Measurements from ENCODE around the gene CNPY1. TPM values are rescaled to one million over a fixed set of nuclear protein-coding genes. Genes with fewer than 3 reads are reported as not detected.

CNPY1 gene
- total and polyA plus RNA-seq, 2 donors (not counting 1 experiment from before 2014, with no cell fraction given), result not detected

- Mint-ChIP-seq H3K4me1 (peaks cover 18% of the 10 kb centered on the region), H3K27ac (no peak overlapping the region), H3K9me3 (ENCODE audit: insufficient read depth) (no peaks in the 10 kb centered on the region), H3K4me3 (peak overlapping the region; percentile 21), H3K27me3 (peaks cover 69% of the 10 kb centered on the region)
- H3K4me3 ChIP-seq (ENCODE audit: control extremely low read depth in 1 of 5, extremely low read depth in 1 of 5, insufficient read depth in 1 of 5, low read depth in 2 of 5, low read length in 4 of 5), result no peak overlapping the region
- H3K4me1 ChIP-seq (ENCODE audit: control insufficient read depth in 2 of 2, insufficient read depth in 2 of 2, low read length in 2 of 2), result peaks cover 13 to 18% of the 10 kb centered on the region in 2 donors
- no peak overlapping the region for H3K9ac ChIP-seq (ENCODE audit: low read length)
- TF ChIP-seq CTCF (IDR thresholded peaks at IDR 0.05), result no peak
- no peak for TF ChIP-seq EZH2 (IDR thresholded peaks at IDR 0.05; ENCODE audit: borderline replicate concordance, insufficient read depth, low read depth, low read length, poor library complexity, severe bottlenecking)
- ChIA-PET CTCF (no interaction called here), POLR2A (no interaction called here)
- H3K79me2 ChIP-seq (ENCODE audit: control insufficient read depth, insufficient read depth, low read length), result no peaks in the 10 kb centered on the region
- H3K4me2 ChIP-seq (replicated peaks; ENCODE audit: low read depth, low read length, poor library complexity, severe bottlenecking), result no peak overlapping the region
- H3K36me3 ChIP-seq (replicated peaks in 1 of 2; ENCODE audit: control extremely low read depth in 1 of 2, control insufficient read depth in 1 of 2, extremely low read depth in 1 of 2, insufficient read depth in 2 of 2, low read length in 1 of 2), result no peaks in the 10 kb centered on the region
- peaks cover 0 to 14% (median 0%) of the 10 kb centered on the region in 3 donors for H3K9me3 ChIP-seq (ENCODE audit: control extremely low read depth in 1 of 3, control insufficient read depth in 2 of 3, insufficient read depth in 1 of 3, low read length in 2 of 3)
- H4K20me1 ChIP-seq (ENCODE audit: control insufficient read depth, insufficient read depth, low read length, poor library complexity, severe bottlenecking), result no peaks in the 10 kb centered on the region
- peaks cover 0 to 73% (median 31%) of the 10 kb centered on the region in 4 experiments for H3K27me3 ChIP-seq (replicated peaks in 1 of 4; ENCODE audit: control extremely low read depth in 1 of 4, control insufficient read depth in 3 of 4, insufficient read depth in 4 of 4, low read length in 3 of 4)
- ATAC-seq (ENCODE audit: low read depth), result no peak
- intact Hi-C loops (cut with micrococcal nuclease), result loop anchor here (2.0 kb wide), 1 partner anchor 19 kb away; no protein-coding TSS in a partner anchor
- 25% methylated on average over 7 of the region's 9 CpGs for WGBS (ENCODE audit: insufficient coverage)
- no peak overlapping the region for H2AFZ ChIP-seq (ENCODE audit: insufficient read depth, low read depth, low read length, poor library complexity, severe bottlenecking)
- no peak for DNase-seq
- no peak overlapping the region for H3K27ac ChIP-seq (ENCODE audit: low read length in 2 of 2)
Observed at GRCh38 chr7:155531681-155532080, 14.7 kb downstream of the CNPY1 start.

- Mint-ChIP-seq H3K27ac (no peak overlapping the region), H3K4me1 (peaks cover 18% of the 10 kb centered on the region), H3K27me3 (peaks cover 66% of the 10 kb centered on the region), H3K9me3 (ENCODE audit: insufficient read depth) (no peaks in the 10 kb centered on the region), H3K4me3 (no peak overlapping the region)
- Histone ChIP-seq H2AFZ (ENCODE audit: insufficient read depth, low read depth, low read length, poor library complexity, severe bottlenecking) (no peak overlapping the region), H4K20me1 (ENCODE audit: control insufficient read depth, insufficient read depth, low read length, poor library complexity, severe bottlenecking) (no peaks in the 10 kb centered on the region), H3K27ac (ENCODE audit: low read length in 2 of 2) (no peak overlapping the region), H3K4me1 (ENCODE audit: control insufficient read depth in 2 of 2, insufficient read depth in 2 of 2, low read length in 2 of 2) (peaks cover 13 to 18% of the 10 kb centered on the region in 2 donors), H3K9ac (ENCODE audit: low read length) (no peak overlapping the region), H3K79me2 (ENCODE audit: control insufficient read depth, insufficient read depth, low read length) (no peaks in the 10 kb centered on the region), H3K27me3 (replicated peaks in 1 of 4; ENCODE audit: control extremely low read depth in 1 of 4, control insufficient read depth in 3 of 4, insufficient read depth in 4 of 4, low read length in 3 of 4) (peaks cover 0 to 73% (median 30%) of the 10 kb centered on the region in 4 experiments), H3K36me3 (replicated peaks in 1 of 2; ENCODE audit: control extremely low read depth in 1 of 2, control insufficient read depth in 1 of 2, extremely low read depth in 1 of 2, insufficient read depth in 2 of 2, low read length in 1 of 2) (no peaks in the 10 kb centered on the region), H3K4me3 (ENCODE audit: control extremely low read depth in 1 of 5, extremely low read depth in 1 of 5, insufficient read depth in 1 of 5, low read depth in 2 of 5, low read length in 4 of 5) (no peak overlapping the region), H3K9me3 (ENCODE audit: control extremely low read depth in 1 of 3, control insufficient read depth in 2 of 3, insufficient read depth in 1 of 3, low read length in 2 of 3) (peaks cover 0 to 5% (median 0%) of the 10 kb centered on the region in 3 donors), H3K4me2 (replicated peaks; ENCODE audit: low read depth, low read length, poor library complexity, severe bottlenecking) (no peak overlapping the region)
- ATAC-seq (ENCODE audit: low read depth) (no peak), DNase-seq (no peak)
- no peak for TF ChIP-seq CTCF (IDR thresholded peaks at IDR 0.05)
- ChIA-PET POLR2A (no interaction called here), CTCF (no interaction called here)
- WGBS (ENCODE audit: insufficient coverage), result 72% methylated on average over 6 of the region's 6 CpGs
- intact Hi-C loops (cut with micrococcal nuclease), result no loop called here
Observed at GRCh38 chr7:155530601-155531000, 15.8 kb downstream of the CNPY1 start.
